ENCODE data around the gene GPX1. TPM values are rescaled to one million over a fixed set of nuclear protein-coding genes. Genes with fewer than 3 reads are reported as not detected.

The GPX1 gene
- total and polyA plus RNA-seq, 3 donors from 2014 or later = 123 to 207 (median 129) TPM

DNA sequence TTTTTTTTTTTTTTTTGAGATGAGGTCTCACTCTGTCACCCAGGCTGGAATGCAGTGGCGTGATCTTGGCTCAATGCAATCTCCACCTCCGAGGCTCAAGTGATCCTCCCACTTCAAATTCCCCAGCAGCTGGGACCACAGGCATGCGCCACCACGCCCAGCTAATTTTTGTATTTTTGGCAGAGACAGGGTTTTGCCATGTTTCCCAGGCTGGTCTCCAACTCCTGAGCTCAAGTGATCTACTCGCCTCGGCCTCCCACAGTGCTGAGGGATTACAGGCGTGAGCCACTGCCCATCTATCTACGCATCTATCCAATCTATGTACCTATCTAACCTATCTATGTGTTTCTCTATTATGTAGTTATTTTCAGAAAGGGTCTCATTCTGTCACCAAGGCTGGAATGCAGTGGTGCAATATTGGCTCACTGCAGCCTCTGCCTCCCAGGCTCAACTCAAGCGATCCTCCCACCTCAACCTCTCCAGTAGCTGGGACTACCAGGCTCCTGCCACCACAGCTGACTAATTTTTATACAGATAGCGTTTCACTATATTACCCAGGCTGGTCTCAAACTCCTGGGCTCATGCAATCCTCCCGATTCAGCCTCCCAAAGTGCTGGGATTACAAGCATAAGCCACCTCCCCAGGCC, 20.2 kb upstream of the GPX1 start:
- Histone ChIP-seq H3K9me3 (no peaks in the 10 kb centered on the region), H3K36me3 (ENCODE audit: low read depth, missing control alignments) (no peaks in the 10 kb centered on the region), H3K4me3 (no peak overlapping the region), H3K27ac (no peak overlapping the region), H3K27me3 (no peaks in the 10 kb centered on the region), H3K4me1 (peaks cover 6% of the 10 kb centered on the region)
- intact Hi-C loops (cut with DNase I; ENCODE audit: low total_unique reads) = no loop called here
- TF ChIP-seq CTCF (IDR thresholded peaks at IDR 0.05) (no peak), POLR2A (IDR thresholded peaks at IDR 0.05) (no peak)
- WGBS, 2 donors = 72 to 77% methylated on average over 11 of the region's 11 CpGs
- peak; percentile 23 for DNase-seq

DNA sequence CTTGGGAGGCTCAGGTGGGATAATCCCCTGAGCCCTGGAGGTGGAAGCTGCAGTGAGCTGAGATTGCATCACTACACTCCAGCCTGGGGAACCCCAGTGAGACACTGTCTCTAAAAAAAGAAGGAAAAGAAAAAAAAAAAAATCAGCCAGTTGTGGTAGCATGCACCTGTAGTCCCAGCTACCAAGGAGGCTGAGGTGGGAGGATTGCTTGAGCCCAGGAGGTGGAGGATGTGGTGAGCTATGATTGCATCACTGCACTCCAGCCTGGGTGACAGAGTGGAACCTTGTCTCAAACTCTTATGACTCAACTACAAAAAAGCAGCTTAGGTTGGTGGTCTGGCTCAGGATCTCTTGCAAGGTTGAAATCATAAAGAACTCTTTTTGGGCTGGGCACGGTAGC, 19.3 kb upstream of the GPX1 start:
- H3K27ac ChIP-seq = no peak overlapping the region
- WGBS, 2 donors = 83 to 88% methylated on average over 1 of the region's 1 CpG
- H3K9me3 ChIP-seq = no peaks in the 10 kb centered on the region
- DNase-seq = no peak
- no peaks in the 10 kb centered on the region for H3K36me3 ChIP-seq (ENCODE audit: low read depth, missing control alignments)
- peaks cover 6% of the 10 kb centered on the region for H3K4me1 ChIP-seq
- H3K4me3 ChIP-seq = no peak overlapping the region
- intact Hi-C loops (cut with DNase I; ENCODE audit: low total_unique reads) = no loop called here
- TF ChIP-seq CTCF (IDR thresholded peaks at IDR 0.05) (no peak), POLR2A (IDR thresholded peaks at IDR 0.05) (no peak)
- H3K27me3 ChIP-seq = no peaks in the 10 kb centered on the region

DNA sequence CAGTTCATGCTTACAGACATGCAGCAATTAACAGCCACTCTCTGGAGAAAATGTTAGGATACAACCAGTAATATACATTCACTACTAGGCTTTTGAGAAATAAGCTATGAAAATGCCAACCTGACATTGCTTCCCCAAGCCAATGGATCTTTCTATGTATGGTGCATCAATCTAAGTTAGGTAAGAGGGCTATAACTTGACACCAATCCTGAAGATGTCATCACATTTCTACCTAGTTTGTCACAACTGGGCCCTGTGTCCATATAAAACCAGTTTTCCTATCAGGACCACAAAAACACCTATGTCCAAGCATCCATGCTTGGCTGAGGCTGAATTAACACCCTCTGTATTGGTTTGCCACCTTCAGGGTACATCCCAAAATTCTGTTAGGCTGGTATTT, 13.8 kb upstream of the GPX1 start:
- H3K27me3 ChIP-seq = no peaks in the 10 kb centered on the region
- no peaks in the 10 kb centered on the region for H3K4me1 ChIP-seq
- intact Hi-C loops (cut with DNase I; ENCODE audit: low total_unique reads) = no loop called here
- TF ChIP-seq CTCF (IDR thresholded peaks at IDR 0.05) = no peak
- no peak for DNase-seq
- H3K36me3 ChIP-seq (ENCODE audit: low read depth, missing control alignments) = no peaks in the 10 kb centered on the region
- no peaks in the 10 kb centered on the region for H3K9me3 ChIP-seq
- H3K4me3 ChIP-seq = no peak overlapping the region
- H3K27ac ChIP-seq = no peak overlapping the region

DNA sequence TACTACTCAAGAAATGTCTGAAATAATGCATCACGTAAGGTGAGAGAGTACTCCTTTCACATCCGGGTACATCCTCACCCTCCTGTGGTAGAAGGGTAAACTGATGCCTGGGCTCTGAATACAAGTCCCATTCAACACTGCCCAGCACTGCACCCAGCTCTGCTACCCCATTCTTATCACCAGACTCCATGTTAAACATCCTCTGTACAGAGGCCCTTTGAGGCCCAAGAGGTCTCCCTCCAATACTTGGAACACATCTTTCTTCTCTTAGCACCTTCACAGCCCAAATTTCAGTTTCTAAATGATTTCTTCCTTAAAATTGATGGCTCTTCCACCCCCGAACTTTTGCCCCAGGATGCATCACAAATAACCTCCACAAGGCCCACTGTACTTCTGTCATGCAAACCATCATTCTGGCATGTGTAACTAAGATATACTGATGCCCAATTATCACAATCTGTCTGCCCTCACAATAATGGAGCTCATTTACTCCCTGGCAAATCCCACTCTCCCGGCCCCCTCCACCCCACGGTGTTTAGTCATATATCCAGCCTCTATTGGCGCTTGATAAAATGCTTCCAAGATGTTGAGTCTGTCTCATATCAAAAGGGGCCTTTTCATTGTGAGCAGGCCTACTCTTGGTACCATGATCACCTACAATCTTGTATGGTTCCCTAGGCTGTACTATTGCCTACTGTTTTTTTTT, 12.6 kb upstream of the GPX1 start:
- H3K9me3 ChIP-seq = no peaks in the 10 kb centered on the region
- no peak for TF ChIP-seq CTCF (IDR thresholded peaks at IDR 0.05)
- TF ChIP-seq POLR2A (IDR thresholded peaks at IDR 0.05) = no peak
- WGBS, 2 donors = 89 to 91% methylated on average over 6 of the region's 6 CpGs
- no peaks in the 10 kb centered on the region for H3K36me3 ChIP-seq (ENCODE audit: low read depth, missing control alignments)
- no peak for DNase-seq
- H3K27ac ChIP-seq = no peak overlapping the region
- H3K4me3 ChIP-seq = no peak overlapping the region
- no peaks in the 10 kb centered on the region for H3K27me3 ChIP-seq
- no peaks in the 10 kb centered on the region for H3K4me1 ChIP-seq
- intact Hi-C loops (cut with DNase I; ENCODE audit: low total_unique reads) = no loop called here

DNA sequence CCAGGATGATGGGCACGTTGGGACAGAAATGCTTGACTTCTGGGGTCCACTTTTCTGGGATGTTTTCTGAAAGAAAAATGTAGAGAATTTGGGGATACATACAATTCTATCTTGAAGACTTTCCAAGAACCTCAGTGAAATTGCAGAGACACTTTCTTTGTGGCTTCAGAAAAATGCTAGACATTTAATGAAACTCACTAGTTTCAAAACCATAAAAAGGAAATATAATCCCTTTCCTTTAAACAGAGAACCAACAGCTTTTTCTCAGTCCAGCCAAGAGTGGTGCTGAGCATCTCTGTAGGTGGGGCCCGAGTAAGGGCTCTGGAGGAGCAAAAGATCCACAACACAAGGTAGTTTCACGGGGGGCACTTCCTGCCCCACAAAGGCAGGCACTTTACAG, 4.4 kb upstream of the GPX1 start:
- no peak for DNase-seq
- H3K9me3 ChIP-seq = no peaks in the 10 kb centered on the region
- peaks cover 10% of the 10 kb centered on the region for H3K4me1 ChIP-seq
- H3K4me3 ChIP-seq = no peak overlapping the region
- no peaks in the 10 kb centered on the region for H3K36me3 ChIP-seq (ENCODE audit: low read depth, missing control alignments)
- 74 to 90% methylated on average over 3 of the region's 3 CpGs for WGBS, 2 donors
- H3K27ac ChIP-seq = no peak overlapping the region
- intact Hi-C loops (cut with DNase I; ENCODE audit: low total_unique reads) = no loop called here
- no peak for TF ChIP-seq CTCF (IDR thresholded peaks at IDR 0.05)
- no peak for TF ChIP-seq POLR2A (IDR thresholded peaks at IDR 0.05)
- no peaks in the 10 kb centered on the region for H3K27me3 ChIP-seq

All from testis (tissue), 3 donors.